PC-3 (cell line): ENCODE data around the gene KCNH6.

Experiments used
- EZH2 ChIP-seq: fragments of 300-600 bp; sonication (generic); IDR thresholded peaks from one replicate; pipeline ENCODE4 v1.6.1; 2017; ENCODE audit warnings: antibody characterized with exemption, mild to moderate bottlenecking, low read length; ENCODE audit not compliant: unreplicated experiment
- EZH2phosphoT487 ChIP-seq: fragments of 300-600 bp; sonication (generic); IDR thresholded peaks from 2 replicates; pipeline ENCODE4 v1.6.1; 2018; ENCODE audit warnings: mild to moderate bottlenecking, antibody characterized with exemption, low read length, borderline replicate concordance
- TF ChIP-seq, protein P1 (sequence below): fragments of 300-600 bp; sonication (generic); conservative IDR thresholded peaks from 2 replicates; pipeline ENCODE4 v1.5.1; 2017; ENCODE audit warnings: antibody characterized with exemption, low read depth, mild to moderate bottlenecking, low read length

DNA sequence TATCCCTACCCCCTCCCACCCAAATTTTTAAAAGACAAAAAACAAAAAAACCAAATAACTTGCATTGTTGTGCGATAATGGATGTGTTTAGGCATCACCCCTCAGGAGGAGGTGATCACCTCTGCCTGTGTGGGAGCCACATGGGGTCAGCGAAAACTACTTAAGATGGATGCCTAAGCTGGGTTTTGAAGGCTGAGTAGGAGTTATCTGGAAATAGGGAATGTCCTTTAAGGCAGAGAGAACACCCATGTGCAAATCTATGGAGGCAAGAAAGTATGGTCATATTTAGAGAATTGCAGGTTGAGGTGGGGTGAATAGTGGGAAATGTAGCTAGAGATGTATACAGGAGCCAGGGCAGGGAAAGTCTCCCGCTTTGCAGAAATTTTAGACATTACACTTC, 72.0 kb downstream of the KCNH6 start:
- TF ChIP-seq EZH2phosphoT487 (no peak), EZH2 (no peak)
- TF ChIP-seq, protein P1, sequence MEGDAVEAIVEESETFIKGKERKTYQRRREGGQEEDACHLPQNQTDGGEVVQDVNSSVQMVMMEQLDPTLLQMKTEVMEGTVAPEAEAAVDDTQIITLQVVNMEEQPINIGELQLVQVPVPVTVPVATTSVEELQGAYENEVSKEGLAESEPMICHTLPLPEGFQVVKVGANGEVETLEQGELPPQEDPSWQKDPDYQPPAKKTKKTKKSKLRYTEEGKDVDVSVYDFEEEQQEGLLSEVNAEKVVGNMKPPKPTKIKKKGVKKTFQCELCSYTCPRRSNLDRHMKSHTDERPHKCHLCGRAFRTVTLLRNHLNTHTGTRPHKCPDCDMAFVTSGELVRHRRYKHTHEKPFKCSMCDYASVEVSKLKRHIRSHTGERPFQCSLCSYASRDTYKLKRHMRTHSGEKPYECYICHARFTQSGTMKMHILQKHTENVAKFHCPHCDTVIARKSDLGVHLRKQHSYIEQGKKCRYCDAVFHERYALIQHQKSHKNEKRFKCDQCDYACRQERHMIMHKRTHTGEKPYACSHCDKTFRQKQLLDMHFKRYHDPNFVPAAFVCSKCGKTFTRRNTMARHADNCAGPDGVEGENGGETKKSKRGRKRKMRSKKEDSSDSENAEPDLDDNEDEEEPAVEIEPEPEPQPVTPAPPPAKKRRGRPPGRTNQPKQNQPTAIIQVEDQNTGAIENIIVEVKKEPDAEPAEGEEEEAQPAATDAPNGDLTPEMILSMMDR: no peak
